ENCODE measurements around the gene ARL13B.
"Not testable (repeated sequence)": the region's sequence is repeated elsewhere in the genome, so short reads cannot be mapped to it uniquely, and the experiment has no call there.

The ARL13B gene

DNA sequence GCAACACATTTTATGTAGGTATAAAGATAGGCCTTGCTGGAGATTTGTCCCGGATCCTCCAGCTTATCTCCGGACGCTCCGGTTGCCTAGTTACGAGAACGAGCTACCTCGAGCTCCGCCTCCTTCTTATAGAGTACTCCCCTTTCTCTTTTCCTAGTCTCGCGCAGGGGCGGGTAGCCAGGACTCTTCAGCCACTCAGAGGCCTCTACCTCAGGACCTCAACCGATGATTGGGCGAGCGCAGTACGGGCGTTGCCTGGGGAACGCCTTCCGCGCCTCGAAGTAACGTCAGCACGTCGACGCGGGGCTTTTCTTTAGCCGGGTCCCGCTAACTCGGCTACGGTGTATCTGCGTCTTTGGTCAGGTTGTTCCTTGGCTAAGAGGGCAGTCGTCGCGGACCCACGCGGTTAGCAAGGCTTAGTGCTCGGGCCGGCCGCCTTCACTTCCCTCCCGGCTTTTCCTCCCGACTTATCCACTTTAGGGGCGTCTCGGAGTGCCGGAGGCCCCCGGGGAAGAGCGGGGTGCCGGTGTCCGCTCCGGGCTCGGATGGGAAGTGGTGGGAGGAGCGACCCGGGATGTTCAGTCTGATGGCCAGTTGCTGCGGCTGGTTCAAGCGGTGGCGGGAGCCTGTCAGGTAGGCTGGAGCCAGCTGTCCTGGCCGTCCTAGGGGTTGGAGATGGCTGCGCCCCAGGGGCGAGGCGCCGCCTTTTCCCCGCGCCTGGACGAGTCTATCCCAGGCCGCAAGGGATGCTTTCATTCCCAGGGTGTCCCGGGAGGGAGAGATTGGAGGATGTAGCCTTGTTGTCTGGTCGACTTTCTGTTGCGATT is at the start of gene ARL13B:
TSS of gene ARL13B (plus strand) at position 306 of the 827 bp plus-strand sequence. CDS start at position 575, 269 bp downstream.
- FAIRE-seq: peak; percentile 98

DNA sequence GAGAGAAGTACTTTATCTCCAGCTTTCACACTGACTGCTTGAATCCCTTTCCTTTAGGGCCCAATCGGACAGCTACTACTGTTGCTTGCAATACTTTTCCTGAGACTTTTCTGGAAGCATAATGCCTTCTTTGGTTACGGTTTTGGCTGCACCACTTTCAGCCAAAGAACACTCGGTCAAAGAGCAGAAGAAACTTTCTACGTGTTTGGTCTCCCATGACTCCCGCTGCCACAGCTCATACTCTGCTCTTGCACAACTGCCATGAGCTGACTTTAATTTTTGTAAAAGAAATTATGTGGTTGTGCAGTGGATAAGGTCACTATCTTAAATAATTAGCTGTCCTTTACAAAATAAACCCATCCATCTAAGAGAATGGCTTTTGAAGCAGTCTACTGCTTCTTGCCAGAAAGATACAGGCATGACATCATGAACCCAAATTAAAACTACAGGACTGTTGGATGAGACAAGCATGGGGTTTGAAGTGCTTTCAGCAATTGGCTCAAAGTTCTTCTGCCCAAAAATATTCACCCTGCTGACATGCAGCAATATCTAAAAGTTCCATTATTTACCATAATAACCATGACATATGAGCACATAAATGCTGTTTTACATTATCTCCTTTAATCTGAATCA is 48.2 kb upstream of the ARL13B start:
- FAIRE-seq: no peak

DNA sequence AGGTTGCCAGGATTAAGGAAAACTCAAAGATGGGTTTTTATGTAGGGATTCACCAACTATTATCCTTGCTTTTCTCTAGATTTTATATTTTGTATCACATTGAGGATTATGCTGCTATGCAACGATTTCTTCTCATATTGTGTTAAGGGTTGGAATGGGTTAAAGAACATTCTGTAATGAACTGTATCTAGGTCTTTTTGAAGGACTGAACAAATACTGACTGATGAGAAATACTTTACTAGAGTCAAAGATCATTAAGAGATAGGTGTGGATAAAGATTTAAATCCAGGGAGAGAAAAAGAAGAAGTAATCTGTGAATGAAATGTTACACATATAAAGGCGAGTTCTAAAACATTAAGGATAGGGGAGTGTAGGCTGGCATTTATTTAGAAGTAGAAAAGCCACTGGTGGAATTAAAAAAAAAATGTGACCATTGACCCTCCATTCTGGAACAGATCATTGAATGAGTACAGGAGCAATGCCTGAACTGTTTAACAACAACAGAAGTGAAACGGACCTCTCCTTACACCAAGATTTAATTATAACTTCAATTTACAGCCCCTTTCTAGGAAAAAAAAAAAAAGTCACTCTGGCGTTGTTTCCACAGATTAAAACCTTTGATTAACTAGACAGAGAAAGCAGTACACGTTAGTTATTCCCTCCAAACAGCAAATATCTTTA is 45.4 kb upstream of the ARL13B start:
- no peak for FAIRE-seq

- FAIRE-seq: no peak
Observed at GRCh38 chr3:93936549-93936948, 43.4 kb upstream of the ARL13B start.

- not testable (repeated sequence) for FAIRE-seq
Observed at GRCh38 chr3:93937485-93937884, 42.5 kb upstream of the ARL13B start.

GRCh38 chr3:93949958-93950357 is 30.0 kb upstream of the ARL13B start:
- not testable (repeated sequence) for FAIRE-seq

DNA sequence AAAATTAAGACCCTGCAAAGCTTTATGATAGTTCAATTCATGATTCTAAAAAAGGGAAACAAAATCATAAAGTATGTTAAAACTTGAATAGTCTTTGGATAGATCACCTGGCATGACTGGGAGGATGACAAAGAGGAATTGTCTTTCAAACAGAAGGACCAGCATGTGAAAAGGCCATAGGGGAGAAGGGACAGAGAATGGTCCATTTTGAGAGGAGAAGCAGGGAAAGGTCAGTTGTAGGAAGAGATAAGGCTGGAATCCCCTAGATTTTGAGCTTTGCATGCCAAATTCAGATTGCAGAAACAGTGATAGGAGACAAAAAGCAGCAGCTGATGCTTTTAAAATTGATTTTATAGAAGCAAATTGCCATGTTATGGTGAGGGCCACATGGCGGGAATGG is 18.9 kb upstream of the ARL13B start:
- FAIRE-seq: no peak

DNA sequence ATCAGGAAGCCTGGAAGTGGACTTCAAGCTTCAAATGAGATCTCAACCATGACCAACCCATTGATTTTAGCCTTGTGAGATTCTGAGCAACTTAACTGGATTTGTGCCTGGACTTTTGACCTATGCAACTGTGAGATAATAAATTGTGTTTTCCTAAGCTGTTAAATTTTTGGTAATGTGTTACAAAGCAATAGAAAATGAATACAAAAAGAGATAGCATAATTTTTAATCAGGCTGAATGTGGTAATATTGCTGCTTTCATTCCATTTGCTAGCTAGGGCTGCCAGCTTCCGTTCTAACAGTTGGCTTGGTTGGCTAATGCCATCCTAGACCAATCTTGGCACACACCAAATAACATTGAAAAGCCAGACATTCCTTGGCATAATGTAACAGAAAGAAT is 18.5 kb upstream of the ARL13B start:
- no peak for FAIRE-seq

- no peak for FAIRE-seq
Observed at GRCh38 chr3:93962798-93963197, 17.2 kb upstream of the ARL13B start.

GRCh38 chr3:93965106-93965505 is 14.8 kb upstream of the ARL13B start:
- not testable (repeated sequence) for FAIRE-seq

GRCh38 chr3:93969443-93969842 is 10.5 kb upstream of the ARL13B start:
- no peak for FAIRE-seq

- no peak for FAIRE-seq
Observed at GRCh38 chr3:93969997-93970396, 10.0 kb upstream of the ARL13B start.

GRCh38 chr3:93973131-93974126 is 6.5 kb upstream of the ARL13B start, which contains the start of gene PROS1:
TSS of gene PROS1 (minus strand) at chr3:93973896. CDS start at chr3:93973749, 147 bp downstream.
- FAIRE-seq: no peak

DNA sequence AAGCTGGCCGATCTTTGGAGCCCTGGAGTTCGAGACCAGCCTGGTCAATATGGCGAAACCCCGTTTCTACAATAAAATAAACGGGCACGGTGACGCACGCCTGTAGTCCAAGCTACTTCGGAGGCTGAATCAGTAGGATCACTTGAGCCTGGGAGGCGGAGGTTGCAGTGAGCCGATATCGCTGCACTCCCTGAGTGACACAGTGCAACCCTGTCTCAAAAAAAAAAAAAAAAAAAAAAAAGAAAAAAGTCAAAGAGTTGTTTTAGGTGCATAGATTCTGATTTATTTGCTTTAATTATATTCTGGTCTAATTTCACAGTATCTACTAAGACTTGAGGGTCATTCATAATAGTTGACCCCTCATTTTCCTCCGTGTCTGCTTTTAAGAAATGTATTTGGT is 1.7 kb downstream of the ARL13B start:
- no peak for FAIRE-seq

DNA sequence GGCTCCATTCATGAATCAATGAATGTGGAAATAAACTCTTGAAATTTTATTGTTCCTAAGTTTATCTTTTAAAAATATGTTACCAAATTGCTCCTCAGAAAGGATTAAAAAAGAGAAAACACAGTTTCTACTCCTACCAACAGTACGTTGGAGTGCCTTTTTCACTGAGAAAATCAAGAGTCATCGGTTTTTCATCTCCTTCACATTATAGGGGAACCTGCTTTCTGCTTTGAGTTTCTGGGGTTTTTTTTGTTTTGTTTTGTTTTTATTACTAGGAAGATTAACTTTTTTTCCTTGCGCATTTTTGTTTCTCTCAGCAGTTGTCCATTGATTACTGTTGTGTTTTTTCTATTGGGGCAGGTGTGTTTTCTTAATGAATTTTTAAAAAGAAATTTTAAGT is 3.5 kb downstream of the ARL13B start:
- FAIRE-seq: no peak

- FAIRE-seq: no peak
Observed at GRCh38 chr3:93984618-93985017, 4.7 kb downstream of the ARL13B start.

- no peak for FAIRE-seq
Observed at GRCh38 chr3:93988283-93988682, 8.3 kb downstream of the ARL13B start.

- FAIRE-seq: no peak
Observed at GRCh38 chr3:93988764-93989163, 8.8 kb downstream of the ARL13B start.

- no peak for FAIRE-seq
Observed at GRCh38 chr3:93989241-93989640, 9.3 kb downstream of the ARL13B start.

DNA sequence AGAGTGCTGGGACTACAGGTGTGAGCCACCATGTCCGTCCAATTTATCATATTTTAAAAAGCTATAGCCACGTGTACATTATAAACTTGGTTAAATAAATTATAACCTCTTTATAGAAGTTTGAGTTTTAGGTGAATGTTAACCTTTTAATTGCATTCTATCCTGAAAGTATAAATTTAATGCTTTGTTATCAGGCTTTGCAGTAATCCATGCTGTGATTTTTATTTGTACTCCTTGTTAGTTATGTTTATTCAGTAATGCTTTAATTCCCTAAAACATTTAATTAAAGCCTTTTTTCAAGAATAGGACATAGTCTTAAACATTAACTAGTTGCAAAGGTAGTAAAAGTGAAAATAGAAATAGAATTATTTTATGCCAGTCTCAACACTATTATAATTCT is 11.7 kb downstream of the ARL13B start:
- FAIRE-seq: no peak

DNA sequence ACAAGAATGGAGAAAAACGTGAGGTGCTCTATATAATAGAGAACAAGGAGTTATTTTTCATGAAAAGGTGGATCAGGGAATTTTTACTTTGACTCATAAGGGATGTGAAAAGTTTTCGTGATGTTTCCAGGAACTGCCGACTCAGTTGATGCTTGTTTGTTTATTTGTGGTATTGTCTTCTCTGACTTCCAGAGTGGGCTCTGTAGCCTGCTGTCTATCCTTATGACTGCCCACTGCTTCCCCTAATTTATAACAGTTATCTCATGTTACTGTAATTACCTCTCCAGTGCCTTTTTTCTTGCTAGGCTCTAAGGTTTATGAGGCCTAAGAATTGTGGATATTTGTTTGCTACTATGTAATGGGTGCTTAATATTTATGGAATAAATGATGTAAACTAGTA is 12.3 kb downstream of the ARL13B start:
- FAIRE-seq: no peak

GRCh38 chr3:93994056-93994455 is 14.1 kb downstream of the ARL13B start:
- FAIRE-seq: no peak
